Activated CD4-positive, alpha-beta T cell treated with anti-CD3 and anti-CD28 coated beads, Interleukin-2, amount 50 U/mL, for 24 hours (primary cell): Measurements from ENCODE around the gene ARHGAP6.

ENCODE experiments used
- DNase-seq, 2 donors: peaks; one replicate each; pipeline ENCODE4 v3.0.0-alpha.2; 2020; ENCODE audit warnings: low read depth in 1 of 2, low spot score in 1 of 2

The ARHGAP6 gene

GRCh38 chrX:11665168-11666111, at the start of gene ARHGAP6:
ARHGAP6 (minus strand) TSS chrX:11665920; CDS start chrX:11664828, 1,092 bp downstream.
- DNase-seq = no peak

- no peak for DNase-seq
These were observed 39.2 kb upstream of the ARHGAP6 start for GRCh38 chrX:11704725-11705495.

GRCh38 chrX:11703855-11704254, 38.1 kb upstream of the ARHGAP6 start:
- DNase-seq = no peak

DNA sequence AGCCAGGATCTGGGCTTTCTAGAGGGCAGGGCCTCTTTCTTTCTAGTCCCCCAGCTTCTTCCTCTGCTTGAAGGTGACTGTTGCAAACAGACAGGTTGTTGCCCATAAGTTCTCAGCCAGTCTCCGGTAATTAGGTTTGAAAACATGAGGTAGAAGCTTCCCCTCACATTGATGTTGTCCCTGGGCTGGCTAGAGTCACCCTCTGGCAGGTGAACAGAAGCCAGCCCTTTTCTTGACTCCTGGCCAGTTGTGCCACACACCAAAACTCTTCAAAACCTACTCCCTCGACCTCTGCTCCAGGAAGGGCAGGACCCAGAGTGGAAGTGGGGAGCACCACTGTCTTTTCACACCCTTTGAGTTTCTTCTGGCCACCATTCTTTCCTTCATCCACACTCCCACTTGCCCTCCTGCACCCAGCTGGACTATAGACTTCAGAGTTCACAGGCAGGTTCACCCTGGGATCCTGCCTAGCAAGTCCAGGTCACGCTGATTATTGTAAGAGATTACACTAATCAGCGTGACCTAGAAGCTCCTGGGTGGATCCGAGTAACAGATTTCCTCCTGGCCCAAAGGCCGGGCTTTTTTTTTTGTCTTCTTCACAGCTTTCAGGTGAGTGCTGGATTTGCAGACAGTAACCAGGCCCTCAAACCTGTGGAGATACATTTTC, 37.4 kb upstream of the ARHGAP6 start:
- no peak for DNase-seq

GRCh38 chrX:11702420-11702819, 36.7 kb upstream of the ARHGAP6 start:
- DNase-seq = no peak

GRCh38 chrX:11698702-11699101, 33.0 kb upstream of the ARHGAP6 start:
- no peak for DNase-seq

DNA sequence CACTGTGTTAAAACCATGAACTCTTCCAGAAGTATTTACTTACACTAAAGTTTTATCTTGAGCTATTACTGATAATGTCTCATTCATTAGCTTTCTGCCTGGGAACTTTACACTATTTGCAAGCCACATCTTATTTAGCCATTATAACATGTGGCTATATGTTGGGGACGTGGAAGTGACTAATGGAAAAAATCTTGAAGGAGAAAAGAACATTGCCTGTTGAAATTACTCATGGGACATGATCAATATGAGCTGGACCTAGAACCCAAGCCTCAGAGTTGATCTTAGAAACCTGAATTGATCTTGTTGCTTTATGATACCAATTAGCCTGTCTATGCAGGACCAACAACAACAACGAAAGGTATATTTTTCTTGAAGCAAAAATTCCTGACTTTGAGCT, 22.5 kb upstream of the ARHGAP6 start:
- no peak for DNase-seq

- no peak for DNase-seq
These were observed 21.4 kb upstream of the ARHGAP6 start for GRCh38 chrX:11687157-11687556.

GRCh38 chrX:11683057-11683456, 17.3 kb upstream of the ARHGAP6 start:
- no peak for DNase-seq

DNA sequence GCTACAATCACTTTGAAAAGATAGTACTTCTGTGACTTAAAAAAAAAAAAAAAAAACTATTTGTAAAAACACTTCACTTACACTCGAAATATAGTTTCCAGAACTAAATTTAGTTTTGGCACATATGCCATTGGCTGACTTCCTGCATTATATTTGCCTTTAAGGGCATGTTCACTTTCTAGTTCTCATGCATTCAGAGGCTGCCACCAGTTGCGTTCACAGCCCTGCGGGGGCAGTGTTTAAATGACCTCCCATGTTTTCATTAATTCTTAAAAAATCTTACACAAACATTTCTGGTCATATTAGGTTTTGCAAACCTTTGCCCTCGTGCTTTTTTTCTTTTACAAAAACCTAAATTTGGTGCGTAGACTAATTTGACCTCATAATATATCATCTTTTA, 12.4 kb upstream of the ARHGAP6 start:
- no peak for DNase-seq

- no peak for DNase-seq
These were observed 6.5 kb upstream of the ARHGAP6 start for GRCh38 chrX:11672213-11672612.

GRCh38 chrX:11670316-11670715, 4.6 kb upstream of the ARHGAP6 start:
- DNase-seq = no peak

DNA sequence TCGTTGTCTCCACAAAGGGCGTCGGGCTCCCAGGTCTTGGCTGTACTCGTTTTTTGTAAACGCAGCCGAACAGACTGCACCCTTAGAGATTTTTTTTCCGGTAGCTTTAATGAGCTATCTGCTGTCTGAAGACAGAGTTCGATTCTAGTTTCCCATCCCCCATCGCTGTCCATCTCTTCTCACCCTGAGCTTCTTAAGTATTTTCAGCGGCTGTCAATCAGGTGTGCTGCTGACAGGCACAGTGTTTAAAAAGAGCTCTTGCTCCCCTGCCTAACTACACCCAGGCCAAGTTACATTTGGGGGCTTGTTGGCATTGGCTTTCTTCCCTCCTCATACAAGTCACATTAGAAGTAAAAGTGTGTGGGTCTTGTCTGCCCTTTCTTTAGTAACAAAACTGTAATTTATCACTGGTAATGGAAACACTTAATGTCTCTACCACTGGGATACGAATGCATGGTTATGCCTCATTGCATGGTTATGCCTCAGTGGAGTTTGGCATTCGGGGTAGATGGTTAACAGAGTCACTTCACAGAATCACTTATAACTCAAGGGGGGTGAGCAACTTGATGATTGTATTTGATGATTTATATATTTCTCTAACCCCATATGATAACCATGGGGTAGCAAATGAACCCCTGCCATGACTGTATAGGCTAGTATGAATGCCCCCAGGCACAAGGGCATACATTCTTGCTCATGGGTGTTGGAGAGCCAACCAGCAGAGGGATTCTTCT, 1.4 kb upstream of the ARHGAP6 start:
- DNase-seq = no peak

GRCh38 chrX:11666164-11666563, 444 bp upstream of the ARHGAP6 start:
- no peak for DNase-seq

GRCh38 chrX:11664211-11665167, 1.2 kb downstream of the ARHGAP6 start:
- no peak for DNase-seq

- DNase-seq = no peak
These were observed 1.9 kb downstream of the ARHGAP6 start for GRCh38 chrX:11663875-11664210.

GRCh38 chrX:11655282-11656015, 10.3 kb downstream of the ARHGAP6 start:
- DNase-seq = no peak

- no peak for DNase-seq
These were observed 16.8 kb downstream of the ARHGAP6 start for GRCh38 chrX:11648705-11649519.
